GM12875 (cell line): ENCODE data around the gene GRID1.

Experiments used
- H3K4me3 ChIP-seq: one replicate; pipeline ENCODE4 v1.5.1; 2011; ENCODE audit warnings: low read depth, low read length, control low read depth
- CTCF ChIP-seq: IDR thresholded peaks from 2 replicates; pipeline ENCODE4 v1.5.1; 2011; ENCODE audit warnings: low read depth, mild to moderate bottlenecking, control low read depth, inconsistent platforms, low read length, moderate library complexity, borderline replicate concordance; ENCODE audit not compliant: insufficient read depth

Gene GRID1

GRCh38 chr10:86340176-86340990 lies 26.2 kb downstream of the GRID1 start:
- TF ChIP-seq CTCF = no peak
- H3K4me3 ChIP-seq = no peak overlapping the region

GRCh38 chr10:86339226-86339865 lies 27.2 kb downstream of the GRID1 start:
- no peak for TF ChIP-seq CTCF
- no peak overlapping the region for H3K4me3 ChIP-seq

- no peak overlapping the region for H3K4me3 ChIP-seq
- no peak for TF ChIP-seq CTCF
These were observed 29.4 kb downstream of the GRID1 start for GRCh38 chr10:86337121-86337601.

- TF ChIP-seq CTCF = no peak
- no peak overlapping the region for H3K4me3 ChIP-seq
These were observed 30.3 kb downstream of the GRID1 start for GRCh38 chr10:86336341-86336740.

- TF ChIP-seq CTCF = no peak
- H3K4me3 ChIP-seq = no peak overlapping the region
These were observed 30.8 kb downstream of the GRID1 start for GRCh38 chr10:86335831-86336230.

- TF ChIP-seq CTCF = no peak
These were observed 31.3 kb downstream of the GRID1 start for GRCh38 chr10:86335257-86335656.

More at GRCh38 chr10:86335257-86335656, 31.3 kb downstream of the GRID1 start:
- H3K4me3 ChIP-seq = no peak overlapping the region
